HG03280 (cell line): ENCODE measurements around the gene AP1G1.
"Not testable (repeated sequence)": the region's sequence is repeated elsewhere in the genome, so short reads cannot be mapped to it uniquely, and the experiment has no call there.

ENCODE experiments used
- ATAC-seq: cut with Tn5 transposase; IDR thresholded peaks from one replicate; pipeline ENCODE4 v1.9.1; 2021; ENCODE audit warnings: mild to moderate bottlenecking, moderate library complexity; ENCODE audit not compliant: unreplicated experiment

Gene AP1G1

DNA sequence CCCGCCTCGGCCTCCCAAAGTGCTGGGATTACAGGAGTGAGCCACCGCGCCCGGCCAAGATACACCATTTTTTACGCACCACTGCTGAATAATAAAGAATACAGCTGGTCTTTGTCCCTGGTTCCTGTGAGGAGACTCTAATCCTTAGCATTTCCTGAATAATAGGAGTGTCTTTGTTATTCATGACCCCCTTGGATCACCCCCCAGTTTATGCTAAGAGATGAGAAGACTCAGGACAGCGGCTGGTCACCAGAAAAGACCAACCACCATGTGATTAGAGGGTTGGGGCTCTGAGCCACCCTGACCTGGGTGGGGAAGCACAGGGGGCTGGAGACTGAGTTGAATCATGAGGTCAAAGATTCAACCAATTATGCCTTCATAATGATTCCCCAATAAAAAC is 101.4 kb downstream of the AP1G1 start:
- no peak for ATAC-seq

DNA sequence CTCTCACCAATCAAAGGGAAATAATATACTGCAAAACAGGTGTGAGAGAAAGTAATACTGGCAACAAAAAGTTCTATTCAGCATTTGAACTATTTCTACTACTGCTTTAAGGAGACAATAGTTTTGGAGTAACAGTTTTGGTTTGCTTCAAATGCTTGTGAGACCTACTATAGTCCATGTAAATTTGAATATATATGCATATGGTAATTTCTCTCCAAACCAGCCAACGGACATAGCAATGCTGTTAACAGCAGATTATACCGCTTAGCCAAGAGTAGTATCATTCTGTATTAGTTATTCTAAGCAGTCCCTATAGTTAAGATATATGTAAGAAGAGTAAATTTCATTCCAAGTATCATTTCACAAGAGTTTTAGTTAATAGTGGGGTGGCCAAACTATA is 102.6 kb downstream of the AP1G1 start:
- no peak for ATAC-seq

- no peak for ATAC-seq
Observed at GRCh38 chr16:71703333-71703732, 105.3 kb downstream of the AP1G1 start.

- no peak for ATAC-seq
Observed at GRCh38 chr16:71700831-71701230, 107.8 kb downstream of the AP1G1 start.

GRCh38 chr16:71698491-71698890 is 110.1 kb downstream of the AP1G1 start:
- ATAC-seq = no peak

DNA sequence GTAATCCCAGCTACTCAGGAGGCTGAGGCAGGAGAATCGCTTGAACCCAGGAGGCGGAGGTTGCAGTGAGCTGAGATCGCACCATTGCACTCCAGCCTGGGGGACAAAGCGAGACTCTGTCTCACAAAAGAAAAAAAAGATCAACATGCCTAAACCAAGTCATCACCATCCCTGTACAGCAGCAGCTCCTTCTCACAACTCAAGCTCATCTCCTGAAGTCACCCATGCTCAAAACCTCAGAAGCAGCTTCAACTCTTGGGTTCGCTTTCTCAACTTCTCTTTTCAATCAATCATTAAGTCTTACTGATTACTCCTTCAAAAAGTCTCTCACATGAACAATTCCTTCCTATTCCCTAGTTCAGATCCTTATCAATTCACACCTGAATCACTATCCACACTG is 115.5 kb downstream of the AP1G1 start:
- no peak for ATAC-seq

DNA sequence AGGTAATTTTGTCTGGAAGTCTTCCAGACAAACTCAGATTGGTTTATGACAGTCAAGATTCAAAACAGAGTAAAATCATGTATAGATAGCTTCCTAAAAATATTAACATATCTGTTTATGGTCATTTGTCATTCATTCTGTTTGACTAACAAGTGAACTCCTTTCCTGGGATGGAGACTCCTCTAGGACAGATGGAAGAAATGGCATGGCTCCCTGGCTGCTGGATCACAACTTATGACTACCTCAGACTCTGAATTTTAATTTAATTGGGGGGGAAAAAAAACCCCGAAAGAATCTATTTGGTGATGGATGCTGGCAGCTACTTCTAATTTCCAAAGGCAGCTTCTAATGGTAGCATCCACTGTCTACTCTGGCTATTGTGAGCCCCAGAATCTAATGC is 118.7 kb downstream of the AP1G1 start:
- ATAC-seq = no peak

DNA sequence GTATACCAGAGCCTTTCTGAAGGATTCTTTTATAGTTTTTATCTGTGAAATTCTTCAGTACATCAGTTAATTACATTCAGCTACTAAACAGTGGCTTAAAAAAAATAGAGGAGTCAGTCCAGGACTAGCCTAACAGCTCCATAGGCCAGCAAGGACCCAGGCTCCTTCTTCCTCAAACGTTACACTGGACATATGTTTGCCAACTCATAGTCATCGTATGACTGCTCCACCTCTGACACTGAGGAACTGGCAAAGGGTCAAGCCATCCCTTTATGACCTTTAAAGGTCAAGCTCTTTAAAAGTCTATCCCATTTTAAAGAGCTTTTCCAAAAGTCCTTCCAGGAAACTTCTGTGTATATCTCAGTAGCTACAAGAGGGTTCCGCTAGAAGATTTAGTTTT is 120.8 kb downstream of the AP1G1 start:
- no peak for ATAC-seq

DNA sequence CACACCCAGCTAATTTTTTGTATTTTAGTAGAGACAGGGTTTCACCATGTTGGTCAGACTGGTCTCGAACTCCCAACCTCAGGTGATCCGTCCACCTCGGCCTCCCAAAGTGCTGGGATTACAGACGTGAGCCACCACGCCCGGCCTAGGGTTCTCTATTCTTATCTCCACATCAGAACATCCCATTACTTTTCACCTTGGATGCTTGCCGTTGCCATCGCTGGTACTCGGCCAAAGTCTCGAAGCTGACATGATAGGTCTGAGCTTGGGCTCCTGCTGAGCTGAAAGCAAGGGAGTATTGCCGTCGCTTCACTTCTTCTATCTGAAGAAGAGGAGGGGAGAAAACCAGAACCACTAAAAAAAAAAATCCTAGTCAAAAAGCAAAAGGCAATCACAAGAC is 124.4 kb downstream of the AP1G1 start:
- ATAC-seq = not testable (repeated sequence)

DNA sequence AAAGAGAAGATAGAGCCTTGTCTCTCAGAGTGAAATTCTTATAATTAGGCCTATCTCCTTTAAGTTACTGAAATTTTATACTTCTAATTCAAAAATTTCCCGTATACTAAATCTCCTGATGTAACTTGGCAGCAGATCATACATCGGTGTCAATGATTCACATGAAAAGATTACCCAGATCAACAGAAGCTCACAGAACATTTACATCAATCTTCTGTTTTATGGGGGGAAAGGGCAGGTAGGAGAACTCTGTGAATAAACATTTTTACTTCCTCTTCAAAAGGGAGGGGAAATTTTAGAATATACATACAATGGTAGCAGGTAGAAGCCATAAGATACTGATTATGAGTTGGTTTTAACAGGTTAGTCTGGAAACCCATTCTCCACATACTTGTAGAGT is 127.3 kb downstream of the AP1G1 start:
- ATAC-seq = no peak
